PFSK-1 (cell line): ENCODE measurements around the gene BIVM. TPM values are rescaled to one million over a fixed set of nuclear protein-coding genes. Genes with fewer than 3 reads are reported as not detected.

Experiments
- FOXP2 ChIP-seq: optimal IDR thresholded peaks from 2 replicates; pipeline ENCODE3; 2011; ENCODE audit warnings: borderline replicate concordance, control low read depth, inconsistent platforms; ENCODE audit not compliant: insufficient read depth; ENCODE audit errors: extremely low read length, extremely low read depth
- POLR2AphosphoS5 ChIP-seq: IDR thresholded peaks from 2 replicates; pipeline ENCODE4 v1.6.1; 2012; ENCODE audit warnings: low read depth, mild to moderate bottlenecking, control low read depth, low read length, moderate library complexity
- SIN3A ChIP-seq: IDR thresholded peaks from 2 replicates; pipeline ENCODE4 v1.6.1; 2012; ENCODE audit warnings: mild to moderate bottlenecking, low read length, moderate library complexity, borderline replicate concordance; ENCODE audit not compliant: insufficient read depth
- TAF1 ChIP-seq: IDR thresholded peaks from 2 replicates; pipeline ENCODE4 v1.6.1; 2012; ENCODE audit warnings: low read length, control low read depth, borderline replicate concordance; ENCODE audit not compliant: insufficient read depth
- polyA plus RNA-seq: library from polyadenylated mRNA; unstranded; fragments of >200 nt; gene quantifications from one replicate; pipeline ENCODE4 v1.2.1, GENCODE V29; 2012; ENCODE audit warnings: low read depth, missing spikeins; ENCODE audit not compliant: insufficient read length
- TF ChIP-seq, protein P1 (sequence below), 2 experiments: IDR thresholded peaks; 2 replicates each; pipeline versions ENCODE4 v1.6.1 to v1.8.0; 2011 to 2012; ENCODE audit warnings: low read depth in 2 of 2, low read length in 2 of 2, control low read depth in 1 of 2, inconsistent platforms in 1 of 2, mild to moderate bottlenecking in 1 of 2, moderate library complexity in 1 of 2; ENCODE audit not compliant: insufficient read depth in 1 of 2

Gene BIVM, protein sequence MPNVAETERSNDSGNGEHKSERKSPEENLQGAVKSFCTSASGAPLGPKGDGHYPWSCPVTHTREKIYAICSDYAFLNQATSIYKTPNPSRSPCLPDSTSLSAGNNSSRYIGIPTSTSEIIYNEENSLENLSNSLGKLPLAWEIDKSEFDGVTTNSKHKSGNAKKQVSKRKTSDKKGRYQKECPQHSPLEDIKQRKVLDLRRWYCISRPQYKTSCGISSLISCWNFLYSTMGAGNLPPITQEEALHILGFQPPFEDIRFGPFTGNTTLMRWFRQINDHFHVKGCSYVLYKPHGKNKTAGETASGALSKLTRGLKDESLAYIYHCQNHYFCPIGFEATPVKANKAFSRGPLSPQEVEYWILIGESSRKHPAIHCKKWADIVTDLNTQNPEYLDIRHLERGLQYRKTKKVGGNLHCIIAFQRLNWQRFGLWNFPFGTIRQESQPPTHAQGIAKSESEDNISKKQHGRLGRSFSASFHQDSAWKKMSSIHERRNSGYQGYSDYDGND
- 5.9 TPM for polyA plus RNA-seq

DNA sequence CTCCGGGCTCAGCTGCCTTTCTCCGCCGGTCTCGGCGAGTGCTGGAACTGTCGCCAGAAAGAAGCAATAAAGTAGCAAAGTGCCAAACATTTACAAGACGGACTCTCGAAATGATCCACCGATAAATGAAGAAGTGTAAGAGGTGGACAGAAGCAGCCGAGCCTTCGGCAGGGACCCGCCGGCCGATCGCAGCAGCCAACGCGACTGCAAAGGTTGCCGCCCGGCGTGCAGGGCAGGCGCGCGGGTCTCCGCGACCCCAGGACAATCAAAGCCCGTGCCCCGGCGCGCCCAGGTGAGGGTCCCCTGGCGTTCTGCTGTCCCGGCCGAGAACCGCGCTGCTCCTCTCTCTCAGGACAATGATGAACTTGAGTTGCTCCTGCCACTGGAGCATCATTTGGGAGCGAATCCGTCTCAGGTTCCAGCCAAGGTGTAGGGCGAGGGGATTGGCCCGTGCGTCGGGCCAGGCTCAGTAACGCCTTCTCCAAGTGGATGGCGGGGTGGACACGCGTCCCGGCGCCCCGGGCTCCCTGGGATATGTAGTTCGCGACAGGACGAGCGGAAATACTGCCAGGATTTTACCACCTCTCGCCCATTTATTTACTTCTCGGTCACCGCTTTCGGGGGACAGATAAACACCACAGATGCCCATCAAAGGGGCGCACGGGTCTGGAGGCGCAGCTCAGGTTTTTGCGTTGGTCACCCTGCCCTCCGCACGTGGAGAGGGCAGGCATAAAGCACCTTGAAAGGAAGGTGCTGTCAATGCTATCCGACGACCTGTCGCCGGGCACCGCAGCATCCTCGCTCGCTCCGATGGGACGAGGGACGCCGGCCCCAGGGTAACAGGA lies at the start of gene BIVM, which contains the start of gene POGLUT2:
Gene BIVM (plus strand): TSS at position 539 of the 845 bp plus-strand sequence. CDS start 8,149 bp downstream, outside the sequence.
Gene POGLUT2 (minus strand): TSS at position 396 of the 845 bp plus-strand sequence. CDS start 306 bp downstream, at position 90.
- peak; percentile 67; the same call in 1 of the 2 replicates for TF ChIP-seq TAF1
- TF ChIP-seq FOXP2 = no peak
- peak; percentile 68; the same call in 1 of the 2 replicates for TF ChIP-seq POLR2AphosphoS5
- TF ChIP-seq SIN3A = no peak

DNA sequence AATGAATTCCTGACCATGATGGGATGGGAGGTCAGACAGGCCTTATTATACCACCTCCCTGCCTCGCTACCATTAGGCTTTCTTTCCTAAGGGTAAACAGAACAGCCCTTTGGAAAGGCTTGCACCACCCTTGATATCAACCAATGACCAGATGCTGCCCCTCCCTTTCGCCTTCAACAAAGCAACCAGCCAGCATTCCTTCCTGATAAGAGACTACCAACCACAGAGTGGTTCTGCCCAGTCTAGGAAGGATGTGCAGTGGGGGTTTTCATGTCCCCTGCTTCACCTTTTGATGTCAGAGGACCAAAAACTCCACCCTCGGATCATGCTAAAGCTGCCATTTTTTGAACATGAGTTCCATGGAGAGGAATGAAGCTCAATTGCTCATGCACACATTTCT lies 47.0 kb upstream of the BIVM start:
- TF ChIP-seq FOXP2 = no peak
- TF ChIP-seq POLR2AphosphoS5 = no peak
- TF ChIP-seq SIN3A = no peak
- no peak for TF ChIP-seq TAF1
- TF ChIP-seq, protein P1, sequence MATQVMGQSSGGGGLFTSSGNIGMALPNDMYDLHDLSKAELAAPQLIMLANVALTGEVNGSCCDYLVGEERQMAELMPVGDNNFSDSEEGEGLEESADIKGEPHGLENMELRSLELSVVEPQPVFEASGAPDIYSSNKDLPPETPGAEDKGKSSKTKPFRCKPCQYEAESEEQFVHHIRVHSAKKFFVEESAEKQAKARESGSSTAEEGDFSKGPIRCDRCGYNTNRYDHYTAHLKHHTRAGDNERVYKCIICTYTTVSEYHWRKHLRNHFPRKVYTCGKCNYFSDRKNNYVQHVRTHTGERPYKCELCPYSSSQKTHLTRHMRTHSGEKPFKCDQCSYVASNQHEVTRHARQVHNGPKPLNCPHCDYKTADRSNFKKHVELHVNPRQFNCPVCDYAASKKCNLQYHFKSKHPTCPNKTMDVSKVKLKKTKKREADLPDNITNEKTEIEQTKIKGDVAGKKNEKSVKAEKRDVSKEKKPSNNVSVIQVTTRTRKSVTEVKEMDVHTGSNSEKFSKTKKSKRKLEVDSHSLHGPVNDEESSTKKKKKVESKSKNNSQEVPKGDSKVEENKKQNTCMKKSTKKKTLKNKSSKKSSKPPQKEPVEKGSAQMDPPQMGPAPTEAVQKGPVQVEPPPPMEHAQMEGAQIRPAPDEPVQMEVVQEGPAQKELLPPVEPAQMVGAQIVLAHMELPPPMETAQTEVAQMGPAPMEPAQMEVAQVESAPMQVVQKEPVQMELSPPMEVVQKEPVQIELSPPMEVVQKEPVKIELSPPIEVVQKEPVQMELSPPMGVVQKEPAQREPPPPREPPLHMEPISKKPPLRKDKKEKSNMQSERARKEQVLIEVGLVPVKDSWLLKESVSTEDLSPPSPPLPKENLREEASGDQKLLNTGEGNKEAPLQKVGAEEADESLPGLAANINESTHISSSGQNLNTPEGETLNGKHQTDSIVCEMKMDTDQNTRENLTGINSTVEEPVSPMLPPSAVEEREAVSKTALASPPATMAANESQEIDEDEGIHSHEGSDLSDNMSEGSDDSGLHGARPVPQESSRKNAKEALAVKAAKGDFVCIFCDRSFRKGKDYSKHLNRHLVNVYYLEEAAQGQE (IDR thresholded peaks at IDR 0.05; ENCODE audit: insufficient read depth in 1 of 2, low read depth in 2 of 2, low read length in 2 of 2) = no peak

DNA sequence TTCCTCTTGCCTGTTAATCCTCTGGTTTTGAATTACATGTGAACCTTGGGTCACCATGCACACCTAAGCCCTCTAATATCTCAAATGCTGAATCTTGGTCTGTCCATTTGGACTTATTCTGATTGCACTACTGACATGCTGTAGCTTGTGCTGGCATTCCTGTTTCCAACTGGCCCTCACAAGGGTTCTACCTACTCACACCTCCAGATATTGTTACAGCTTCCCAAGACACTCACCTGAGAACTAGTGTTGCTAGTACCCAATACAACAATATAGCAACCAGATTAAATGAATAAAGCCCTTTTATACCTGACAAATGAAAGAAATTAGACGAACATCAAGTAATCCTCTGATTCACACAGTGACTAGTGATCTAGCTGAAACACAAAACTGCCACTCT lies 41.9 kb upstream of the BIVM start:
- TF ChIP-seq POLR2AphosphoS5 (no peak), SIN3A (no peak), TAF1 (no peak), FOXP2 (no peak)
- TF ChIP-seq, protein P1 (IDR thresholded peaks at IDR 0.05; ENCODE audit: insufficient read depth in 1 of 2, low read depth in 2 of 2, low read length in 2 of 2) = no peak

DNA sequence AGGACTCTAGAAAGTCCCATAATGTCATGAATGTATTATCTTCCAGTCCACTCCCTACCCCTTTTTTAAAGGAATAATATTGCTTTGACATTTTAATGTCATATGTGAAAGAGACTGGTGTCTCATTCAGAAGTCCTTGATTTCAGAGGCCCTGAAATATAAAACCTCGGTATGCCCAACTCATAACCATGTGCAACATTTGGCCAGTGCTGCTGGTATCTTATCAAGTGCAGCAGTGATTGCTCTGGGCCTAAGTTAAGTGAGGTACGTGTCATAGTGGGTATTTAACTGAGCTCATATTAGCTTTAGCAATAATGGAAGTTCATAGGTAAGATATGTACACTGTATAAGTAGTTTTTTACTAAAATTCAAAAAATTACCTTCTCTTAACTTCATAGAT lies 40.1 kb upstream of the BIVM start:
- no peak for TF ChIP-seq FOXP2
- TF ChIP-seq TAF1 = no peak
- TF ChIP-seq POLR2AphosphoS5 = no peak
- TF ChIP-seq, protein P1 (IDR thresholded peaks at IDR 0.05; ENCODE audit: insufficient read depth in 1 of 2, low read depth in 2 of 2, low read length in 2 of 2) = no peak
- TF ChIP-seq SIN3A = no peak

DNA sequence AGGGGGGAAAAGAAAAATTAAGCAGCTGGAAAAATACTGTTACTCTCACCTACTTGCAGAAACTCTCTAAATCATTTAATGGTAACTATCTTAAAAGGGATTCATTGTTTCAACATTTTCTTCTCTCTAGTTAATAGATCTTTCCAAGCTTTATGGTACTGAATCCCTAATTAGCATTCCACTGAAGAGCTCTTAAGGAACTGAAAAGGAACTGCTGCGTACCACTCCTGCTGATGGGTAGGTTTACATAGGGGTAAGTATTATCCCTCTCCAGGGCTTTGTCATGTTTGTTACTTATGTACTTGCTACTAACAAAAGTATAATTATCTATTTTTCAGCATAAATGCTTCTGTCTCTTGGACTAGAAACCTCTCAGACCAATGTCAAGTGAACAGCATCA lies 37.8 kb upstream of the BIVM start:
- no peak for TF ChIP-seq POLR2AphosphoS5
- TF ChIP-seq FOXP2 = no peak

DNA sequence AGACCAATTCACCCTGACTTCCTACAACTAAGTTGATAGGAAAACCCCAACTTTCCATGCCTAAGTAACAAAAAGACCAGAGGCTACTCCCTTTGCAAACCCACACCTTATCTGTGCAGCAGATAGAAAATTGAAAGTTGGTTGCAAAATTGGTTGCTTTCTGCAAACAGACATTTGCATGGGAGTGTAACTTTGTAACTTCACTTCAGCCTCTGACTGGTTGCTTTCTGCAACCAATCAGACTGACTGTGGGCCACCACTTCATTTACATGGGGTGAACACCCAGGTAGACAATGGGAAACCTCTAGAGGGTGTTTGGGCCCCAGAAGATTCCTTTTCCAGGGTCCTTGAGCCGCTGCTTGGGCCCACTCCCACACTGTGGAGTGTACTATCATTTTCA lies 35.2 kb upstream of the BIVM start:
- TF ChIP-seq SIN3A (no peak), FOXP2 (no peak), TAF1 (no peak), POLR2AphosphoS5 (no peak)
- TF ChIP-seq, protein P1 (IDR thresholded peaks at IDR 0.05; ENCODE audit: insufficient read depth in 1 of 2, low read depth in 2 of 2, low read length in 2 of 2) = no peak
